NOMO-1 treated with dmso at 0.1 percent for 144 hours (cell line): ENCODE measurements around the gene NADK2.

ENCODE experiments used
- DNase-seq: peaks from one replicate; lab custom pipeline; 2025; ENCODE audit not compliant: unreplicated experiment; lab: John Stamatoyannopoulos, UW

NADK2 gene

GRCh38 chr5:36164461-36164860, 77.3 kb downstream of the NADK2 start:
- DNase-seq = no peak

DNA sequence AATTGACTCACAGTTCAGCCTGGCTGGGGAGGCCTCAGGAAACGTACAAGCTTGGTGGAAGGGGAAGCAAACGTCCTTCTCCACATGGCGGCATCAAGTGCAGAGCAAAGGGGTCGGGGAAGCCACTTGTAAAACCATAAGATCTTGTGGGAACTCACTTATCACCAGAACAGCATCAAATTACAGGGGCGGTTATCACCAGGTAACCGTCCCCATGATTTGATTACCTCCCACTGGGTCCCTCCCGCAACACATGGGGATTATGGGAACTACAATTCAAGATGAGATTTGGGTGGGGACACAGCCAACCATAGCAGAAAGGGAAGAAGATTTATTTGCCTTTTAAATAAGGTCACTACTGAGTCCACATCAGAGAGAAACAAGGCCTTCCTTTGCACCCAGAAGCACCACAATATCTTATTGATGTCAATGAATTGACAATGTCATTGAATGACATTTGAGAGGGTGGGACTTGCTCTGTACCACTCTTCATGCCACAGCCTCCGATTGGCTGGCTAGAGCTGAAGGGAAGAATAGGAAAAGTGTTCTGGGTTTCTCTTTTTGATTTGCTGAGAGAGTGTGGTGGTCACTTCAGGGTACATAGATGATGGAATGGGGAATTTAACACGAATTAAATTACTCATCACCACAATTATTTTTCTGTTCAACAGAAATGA, 78.8 kb downstream of the NADK2 start:
- DNase-seq = no peak

- DNase-seq = no peak
Observed at GRCh38 chr5:36161361-36161760, 80.4 kb downstream of the NADK2 start.

DNA sequence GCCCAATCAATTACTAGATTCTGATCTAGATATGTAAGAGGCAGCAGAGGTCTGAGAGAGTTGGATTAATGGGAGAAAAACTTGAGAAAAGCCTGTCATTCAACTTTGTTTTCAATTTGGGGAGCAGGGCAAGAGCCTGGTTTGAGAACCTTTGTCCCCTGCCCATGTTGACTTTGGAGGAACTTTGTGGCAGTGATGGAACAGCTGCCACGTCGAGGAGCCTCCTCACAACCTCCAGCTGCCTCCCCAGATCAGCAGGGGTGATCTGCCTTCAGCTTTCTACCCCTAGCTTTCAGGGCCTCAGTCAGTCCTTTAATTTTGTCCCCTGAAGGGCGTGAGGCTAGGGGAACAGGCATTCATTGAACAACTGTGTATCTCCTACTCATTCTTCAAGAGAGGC, 81.1 kb downstream of the NADK2 start:
- DNase-seq = no peak

DNA sequence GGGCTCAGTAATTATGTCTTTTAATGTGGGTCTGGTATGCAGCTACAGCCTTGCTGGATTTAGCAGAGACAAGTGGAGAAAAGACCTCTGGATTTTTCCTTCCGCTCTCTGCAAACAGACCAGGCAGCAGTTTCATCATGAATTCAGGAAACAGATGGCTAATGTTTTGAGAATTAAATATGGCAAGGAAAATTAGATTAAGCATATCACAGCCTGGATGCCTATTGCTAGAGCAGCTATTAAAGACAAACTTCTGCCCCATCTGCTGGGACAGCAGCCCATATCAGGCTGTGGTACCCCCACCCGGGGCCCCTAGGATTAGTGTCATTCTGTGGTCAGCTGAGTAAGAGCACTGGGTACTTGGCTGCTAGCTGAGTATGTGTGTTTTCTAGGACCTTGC, 83.6 kb downstream of the NADK2 start:
- DNase-seq = no peak

GRCh38 chr5:36156619-36157018, 85.1 kb downstream of the NADK2 start:
- DNase-seq = no peak

GRCh38 chr5:36156121-36156601, 85.6 kb downstream of the NADK2 start:
- DNase-seq = no peak

DNA sequence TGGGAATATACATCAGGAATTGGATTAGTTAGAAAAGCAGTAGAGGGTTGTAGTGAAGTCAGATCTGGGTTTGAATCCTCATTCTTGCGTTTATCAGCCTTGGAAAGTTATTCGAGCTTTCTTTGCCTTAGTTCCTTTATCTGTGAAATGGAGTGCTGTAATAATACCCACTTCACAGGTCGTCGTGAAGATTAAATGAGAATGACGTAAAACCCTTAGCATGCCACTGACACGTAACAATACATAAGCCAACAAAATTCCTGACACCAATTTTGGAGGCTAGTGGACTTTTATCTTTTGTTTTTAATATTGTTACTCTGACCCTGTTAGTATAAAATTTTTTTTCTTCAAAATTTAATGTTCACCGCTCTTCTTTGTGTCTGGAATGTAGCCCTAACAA, 86.4 kb downstream of the NADK2 start:
- no peak for DNase-seq

- DNase-seq = no peak
Observed at GRCh38 chr5:36153726-36154125, 88.0 kb downstream of the NADK2 start.

DNA sequence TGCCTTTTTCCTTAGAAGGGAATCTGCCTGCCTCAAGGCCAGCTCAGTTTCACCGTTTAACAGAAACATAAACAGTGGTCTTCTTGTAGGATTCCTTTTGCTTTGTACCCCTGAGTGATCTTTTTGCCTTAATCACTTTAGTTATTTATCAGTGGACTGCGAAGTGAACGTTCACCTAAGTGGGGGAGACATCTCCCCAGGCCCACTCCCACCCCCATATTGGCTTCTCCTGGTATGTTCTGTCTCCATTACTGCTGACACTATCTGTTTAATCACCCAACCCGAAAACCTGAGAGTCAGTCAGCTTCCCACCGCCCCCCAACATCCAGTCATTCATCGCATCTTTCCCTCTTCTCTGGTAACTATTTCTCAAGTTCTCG, 88.4 kb downstream of the NADK2 start:
- no peak for DNase-seq

GRCh38 chr5:36152324-36153297, 89.1 kb downstream of the NADK2 start:
- DNase-seq = no peak

GRCh38 chr5:36151434-36152323, 90.0 kb downstream of the NADK2 start, which contains the start of the genes LMBRD2 and SKP2:
TSS of gene LMBRD2 (minus strand) at chr5:36151887. CDS start at chr5:36143349, 8,538 bp downstream.
TSS of gene SKP2 (plus strand) at chr5:36152111. CDS start at chr5:36152263, 152 bp downstream.
- peak; percentile 100 for DNase-seq

GRCh38 chr5:36150676-36151433, 90.9 kb downstream of the NADK2 start:
- DNase-seq = peak; percentile 72

DNA sequence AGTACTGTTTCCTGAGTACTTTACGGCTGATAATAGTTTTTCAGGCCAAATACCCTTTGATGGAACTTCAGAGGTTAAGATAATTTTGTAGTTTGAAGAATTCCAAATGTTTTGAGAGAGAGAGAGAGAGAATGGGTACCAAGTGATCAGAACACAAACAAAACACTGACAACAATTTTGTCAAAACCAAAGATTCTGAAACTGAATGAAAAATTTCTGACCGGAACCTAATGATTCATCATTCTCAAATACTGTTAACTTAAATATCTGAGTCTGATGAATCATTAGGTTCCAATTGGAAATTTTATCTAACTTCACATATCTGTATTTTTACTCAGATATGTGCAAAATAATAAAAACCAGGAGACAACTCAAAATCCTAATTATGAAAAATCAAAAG, 94.0 kb downstream of the NADK2 start:
- no peak for DNase-seq

- DNase-seq = no peak
Observed at GRCh38 chr5:36146390-36146789, 95.3 kb downstream of the NADK2 start.

DNA sequence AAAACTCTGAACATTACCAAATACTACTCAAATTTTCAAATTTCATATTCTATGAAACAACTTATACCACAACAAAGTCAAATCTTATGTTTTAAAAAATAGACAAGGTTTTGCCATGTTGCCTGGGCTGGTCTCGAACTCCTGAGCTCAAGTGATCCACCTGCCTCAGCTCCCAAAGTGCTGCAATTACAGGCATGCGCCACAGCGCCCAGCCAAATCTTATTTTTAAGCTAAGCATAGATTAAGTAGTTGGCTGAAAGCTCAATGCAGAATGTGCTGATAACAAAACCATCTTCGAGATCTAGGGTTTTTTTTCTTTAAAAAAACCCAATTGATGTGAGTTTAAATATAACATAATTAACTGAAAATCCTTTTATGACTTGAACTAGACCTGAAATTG, 96.4 kb downstream of the NADK2 start:
- no peak for DNase-seq
